WTC11 (cell line): ENCODE results near the gene FKBP1C. TPM values are rescaled to one million over a fixed set of nuclear protein-coding genes. Genes with fewer than 3 reads are reported as not detected.

Source experiments
- ATAC-seq: fragments of 200-7000 bp; cut with Tn5 transposase; 2 replicates; pipeline ENCODE4 v1.10.0; 2021; ENCODE audit warnings: mild to moderate bottlenecking, moderate library complexity
- CTCF ChIA-PET: fragments of 300-600 bp; sonication (Branson Sonifier 250); formaldehyde crosslinking; loops from one replicate; lab custom pipeline; 2021; ENCODE audit warnings: antibody characterized with exemption; lab: Charles Lee
- POLR2A ChIA-PET: fragments of 350-600 bp; sonication (Branson Sonifier 250); formaldehyde crosslinking; loops from one replicate; lab custom pipeline; 2021; ENCODE audit warnings: antibody characterized with exemption; lab: Charles Lee
- DNase-seq: peaks from one replicate; pipeline ENCODE4 v3.0.0; 2021; ENCODE audit warnings: low spot score
- H3K27ac Mint-ChIP-seq: 2 replicates; pipeline ENCODE4 v1.8.0; 2021; ENCODE audit warnings: mixed read lengths
- H3K27me3 Mint-ChIP-seq: 2 replicates; pipeline ENCODE4 v1.8.0; 2021; ENCODE audit warnings: low read depth, mild to moderate bottlenecking, moderate library complexity, mixed read lengths
- H3K36me3 Mint-ChIP-seq: 2 replicates; pipeline ENCODE4 v1.8.0; 2021; ENCODE audit warnings: mixed read lengths
- H3K4me1 Mint-ChIP-seq: 2 replicates; pipeline ENCODE4 v1.8.0; 2022; ENCODE audit warnings: mixed read lengths
- H3K4me3 Mint-ChIP-seq: 2 replicates; pipeline ENCODE4 v1.8.0; 2021; ENCODE audit warnings: mild to moderate bottlenecking, moderate library complexity, mixed read lengths
- H3K9me3 Mint-ChIP-seq: 2 replicates; pipeline ENCODE4 v1.8.0; 2021; ENCODE audit warnings: mixed read lengths
- AFF4 ChIP-seq: sonication (generic); formaldehyde crosslinking; IDR thresholded peaks from 2 replicates; pipeline ENCODE4 v1.8.1; 2023; ENCODE audit warnings: mild to moderate bottlenecking, missing genetic modification reagents, borderline replicate concordance
- ATF1 ChIP-seq: sonication (generic); formaldehyde crosslinking; IDR thresholded peaks from 2 replicates; pipeline ENCODE4 v1.8.1; 2023; ENCODE audit warnings: mild to moderate bottlenecking, moderate library complexity, missing genetic modification reagents
- CTCF ChIP-seq: fragments of 200-600 bp; IDR thresholded peaks from 2 replicates; pipeline ENCODE4 v1.8.0; 2022; ENCODE audit warnings: antibody characterized with exemption
- ETV6 ChIP-seq: sonication (generic); formaldehyde crosslinking; IDR thresholded peaks from 2 replicates; pipeline ENCODE4 v1.8.1; 2022; ENCODE audit warnings: mild to moderate bottlenecking, missing genetic modification reagents
- HMGA2 ChIP-seq: fragments of 250-450 bp; sonication (Bioruptor Pico); IDR thresholded peaks from 2 replicates; pipeline ENCODE4 v1.4.0; 2021; ENCODE audit warnings: mild to moderate bottlenecking, moderate library complexity
- HMGXB4 ChIP-seq: sonication (generic); formaldehyde crosslinking; IDR thresholded peaks from 2 replicates; pipeline ENCODE4 v1.8.1; 2023; ENCODE audit warnings: mild to moderate bottlenecking, moderate library complexity, missing genetic modification reagents
- JAZF1 ChIP-seq: fragments of 250-450 bp; sonication (Bioruptor Pico); IDR thresholded peaks from 2 replicates; pipeline ENCODE4 v1.9.0; 2021; ENCODE audit warnings: moderate library complexity, mild to moderate bottlenecking, inconsistent platforms
- JUN ChIP-seq: sonication (generic); formaldehyde crosslinking; IDR thresholded peaks from 2 replicates; pipeline ENCODE4 v1.8.0; 2023; ENCODE audit warnings: mild to moderate bottlenecking, missing genetic modification reagents
- MXD4 ChIP-seq: fragments of 250-450 bp; sonication (Bioruptor Pico); IDR thresholded peaks from 2 replicates; pipeline ENCODE4 v1.8.0; 2021; ENCODE audit warnings: mild to moderate bottlenecking, moderate library complexity, borderline replicate concordance
- NR2C2 ChIP-seq: sonication (generic); formaldehyde crosslinking; IDR thresholded peaks from 2 replicates; pipeline ENCODE4 v1.8.0; 2022; ENCODE audit warnings: mild to moderate bottlenecking, missing genetic modification reagents
- PREB ChIP-seq: sonication (generic); formaldehyde crosslinking; IDR thresholded peaks from 2 replicates; pipeline ENCODE4 v1.8.1; 2022; ENCODE audit warnings: mild to moderate bottlenecking, missing genetic modification reagents, moderate library complexity, borderline replicate concordance
- TEAD4 ChIP-seq: sonication (generic); formaldehyde crosslinking; IDR thresholded peaks from 2 replicates; pipeline ENCODE4 v1.8.0; 2022; ENCODE audit warnings: mild to moderate bottlenecking, missing genetic modification reagents
- ZBTB21 ChIP-seq: sonication (generic); formaldehyde crosslinking; IDR thresholded peaks from 2 replicates; pipeline ENCODE4 v1.8.1; 2023; ENCODE audit warnings: mild to moderate bottlenecking, missing genetic modification reagents, borderline replicate concordance
- ZNF532 ChIP-seq: fragments of 250-450 bp; sonication (Bioruptor Pico); IDR thresholded peaks from 2 replicates; pipeline ENCODE4 v1.9.0; 2021; ENCODE audit warnings: mild to moderate bottlenecking, borderline replicate concordance
- total RNA-seq: library from RNA; stranded (reverse); gene quantifications from 3 replicates; pipeline ENCODE4 v1.2.3, GENCODE V29; 2021
- TF ChIP-seq, protein P1 (sequence below): fragments of 250-450 bp; sonication (Bioruptor Pico); IDR thresholded peaks from 2 replicates; pipeline ENCODE4 v2.1.2; 2022; ENCODE audit warnings: mild to moderate bottlenecking, moderate library complexity
- TF ChIP-seq, protein P2 (sequence below): sonication (generic); formaldehyde crosslinking; conservative IDR thresholded peaks from 2 replicates; pipeline ENCODE4 v1.8.1; 2022; ENCODE audit warnings: mild to moderate bottlenecking, missing genetic modification reagents

The FKBP1C gene
- total RNA-seq, 1 experiment from 2014 or later, result not detected

DNA sequence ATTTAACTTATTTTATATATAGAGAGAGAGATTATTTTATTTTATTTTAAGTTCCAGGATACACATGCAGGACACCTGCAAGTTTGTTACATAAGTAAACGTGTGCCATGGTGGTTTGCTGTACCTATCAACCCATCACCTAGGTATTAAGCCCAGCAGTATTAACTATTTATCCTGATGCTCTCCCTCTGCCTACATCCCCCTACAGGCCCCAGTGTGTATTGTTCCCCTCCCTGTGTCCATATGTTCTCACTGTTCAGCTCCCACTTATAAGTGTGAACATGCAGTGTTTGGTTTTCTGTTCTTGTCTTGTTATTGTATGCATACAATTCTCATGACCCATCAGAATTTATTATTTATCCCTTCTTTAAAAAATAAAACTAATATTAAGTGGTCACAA, 34.6 kb downstream of the FKBP1C start:
- Mint-ChIP-seq H3K27me3 (no peaks in the 10 kb centered on the region), H3K4me3 (no peak overlapping the region), H3K4me1 (no peaks in the 10 kb centered on the region), H3K36me3 (no peaks in the 10 kb centered on the region), H3K27ac (no peak overlapping the region), H3K9me3 (peaks cover 5% of the 10 kb centered on the region; the same call in 1 of the 2 replicates)
- ATAC-seq, result peak; percentile 82
- peak; percentile 25 for DNase-seq
- TF ChIP-seq ZBTB21 (CRISPR knock-in tag) (no peak), CTCF (0 out of 2 replicates have a peak, but pooled peaks have one; percentile 20)
- CTCF ChIA-PET, result no interaction called here
- POLR2A ChIA-PET, result no interaction called here

DNA sequence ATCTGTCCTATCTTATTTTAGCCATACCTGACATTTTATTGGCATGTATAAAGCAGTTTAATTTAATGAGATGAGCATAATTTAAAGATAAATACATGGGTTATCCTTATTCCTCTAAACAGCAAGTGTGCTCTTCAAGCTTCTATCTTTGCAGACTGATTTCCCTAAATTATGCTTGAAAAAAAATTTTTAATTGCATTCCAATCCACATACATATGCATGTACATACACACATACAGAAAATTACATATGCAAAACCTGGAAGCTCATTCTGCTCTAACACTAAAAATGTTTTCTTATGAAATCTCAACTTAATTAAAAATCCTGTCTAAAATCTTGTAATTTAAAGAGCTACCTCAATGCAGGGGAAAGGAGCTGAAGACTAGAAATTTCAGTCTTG, 35.3 kb downstream of the FKBP1C start:
- DNase-seq (no peak), ATAC-seq (no peak)
- H3K4me1 Mint-ChIP-seq, result no peaks in the 10 kb centered on the region
- CTCF ChIA-PET, result interaction anchor here (0.6 kb wide), 1 partner anchor 150 kb away, joined by 3 read pairs; no protein-coding TSS in a partner anchor
- H3K4me3 Mint-ChIP-seq, result no peak overlapping the region
- TF ChIP-seq PREB (CRISPR knock-in tag) (no peak), JUN (CRISPR knock-in tag) (no peak), NR2C2 (CRISPR knock-in tag) (no peak), HMGXB4 (CRISPR knock-in tag) (no peak), ZNF532 (CRISPR knock-in tag) (no peak)
- TF ChIP-seq, protein P1, sequence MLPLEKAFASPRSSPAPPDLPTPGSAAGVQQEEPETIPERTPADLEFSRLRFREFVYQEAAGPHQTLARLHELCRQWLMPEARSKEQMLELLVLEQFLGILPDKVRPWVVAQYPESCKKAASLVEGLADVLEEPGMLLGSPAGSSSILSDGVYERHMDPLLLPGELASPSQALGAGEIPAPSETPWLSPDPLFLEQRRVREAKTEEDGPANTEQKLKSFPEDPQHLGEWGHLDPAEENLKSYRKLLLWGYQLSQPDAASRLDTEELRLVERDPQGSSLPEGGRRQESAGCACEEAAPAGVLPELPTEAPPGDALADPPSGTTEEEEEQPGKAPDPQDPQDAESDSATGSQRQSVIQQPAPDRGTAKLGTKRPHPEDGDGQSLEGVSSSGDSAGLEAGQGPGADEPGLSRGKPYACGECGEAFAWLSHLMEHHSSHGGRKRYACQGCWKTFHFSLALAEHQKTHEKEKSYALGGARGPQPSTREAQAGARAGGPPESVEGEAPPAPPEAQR (CRISPR knock-in tag), result no peak
- H3K27ac Mint-ChIP-seq, result no peak overlapping the region
- POLR2A ChIA-PET, result no interaction called here
- H3K36me3 Mint-ChIP-seq, result no peaks in the 10 kb centered on the region
- H3K27me3 Mint-ChIP-seq, result no peaks in the 10 kb centered on the region
- H3K9me3 Mint-ChIP-seq, result peaks cover 5% of the 10 kb centered on the region; the same call in 1 of the 2 replicates

- no peaks in the 10 kb centered on the region for H3K27me3 Mint-ChIP-seq
- H3K4me3 Mint-ChIP-seq, result no peak overlapping the region
- H3K27ac Mint-ChIP-seq, result no peak overlapping the region
- no peaks in the 10 kb centered on the region for H3K4me1 Mint-ChIP-seq
- peaks cover 16% of the 10 kb centered on the region for H3K9me3 Mint-ChIP-seq
- peaks cover 3% of the 10 kb centered on the region; the same call in 1 of the 2 replicates for H3K36me3 Mint-ChIP-seq
- ChIA-PET CTCF (no interaction called here), POLR2A (no interaction called here)
- ATAC-seq (no peak), DNase-seq (no peak)
- TF ChIP-seq HMGA2 (CRISPR knock-in tag), result no peak
- no peak for TF ChIP-seq ATF1 (CRISPR knock-in tag)
- TF ChIP-seq TEAD4 (CRISPR knock-in tag), result no peak
- no peak for TF ChIP-seq AFF4 (CRISPR knock-in tag)
- TF ChIP-seq ETV6 (CRISPR knock-in tag), result no peak
- no peak for TF ChIP-seq MXD4 (CRISPR knock-in tag)
- TF ChIP-seq, protein P2, sequence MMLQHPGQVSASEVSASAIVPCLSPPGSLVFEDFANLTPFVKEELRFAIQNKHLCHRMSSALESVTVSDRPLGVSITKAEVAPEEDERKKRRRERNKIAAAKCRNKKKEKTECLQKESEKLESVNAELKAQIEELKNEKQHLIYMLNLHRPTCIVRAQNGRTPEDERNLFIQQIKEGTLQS (CRISPR knock-in tag), result no peak
- TF ChIP-seq JAZF1 (CRISPR knock-in tag), result no peak
- TF ChIP-seq JUN (CRISPR knock-in tag), result no peak
Measured at GRCh38 chr6:63249875-63250482, 38.7 kb downstream of the FKBP1C start.
